ENCODE results near the gene FOXF1.

FOXF1 gene

DNA sequence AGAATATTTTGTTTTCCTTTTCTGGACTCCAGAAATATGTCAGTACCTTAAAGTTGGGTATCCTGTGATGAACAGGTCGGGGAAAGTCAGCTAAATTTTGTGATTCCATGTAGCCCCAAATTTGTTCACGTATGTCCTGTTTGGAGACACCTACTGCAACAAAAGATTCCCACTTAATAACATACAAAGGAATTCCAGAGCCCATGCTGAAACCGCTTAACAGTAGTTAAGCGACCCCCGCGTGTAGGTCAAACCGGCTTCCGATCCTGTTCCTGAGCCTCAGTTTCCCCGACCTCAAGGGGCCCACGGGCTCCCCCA, 44.2 kb downstream of the FOXF1 start:
- in situ Hi-C loops (cut with HindIII; ENCODE audit: low sequenced_read_pairs): loop anchor here (25.0 kb wide), 1 partner anchor 508 kb away; no protein-coding TSS in a partner anchor

DNA sequence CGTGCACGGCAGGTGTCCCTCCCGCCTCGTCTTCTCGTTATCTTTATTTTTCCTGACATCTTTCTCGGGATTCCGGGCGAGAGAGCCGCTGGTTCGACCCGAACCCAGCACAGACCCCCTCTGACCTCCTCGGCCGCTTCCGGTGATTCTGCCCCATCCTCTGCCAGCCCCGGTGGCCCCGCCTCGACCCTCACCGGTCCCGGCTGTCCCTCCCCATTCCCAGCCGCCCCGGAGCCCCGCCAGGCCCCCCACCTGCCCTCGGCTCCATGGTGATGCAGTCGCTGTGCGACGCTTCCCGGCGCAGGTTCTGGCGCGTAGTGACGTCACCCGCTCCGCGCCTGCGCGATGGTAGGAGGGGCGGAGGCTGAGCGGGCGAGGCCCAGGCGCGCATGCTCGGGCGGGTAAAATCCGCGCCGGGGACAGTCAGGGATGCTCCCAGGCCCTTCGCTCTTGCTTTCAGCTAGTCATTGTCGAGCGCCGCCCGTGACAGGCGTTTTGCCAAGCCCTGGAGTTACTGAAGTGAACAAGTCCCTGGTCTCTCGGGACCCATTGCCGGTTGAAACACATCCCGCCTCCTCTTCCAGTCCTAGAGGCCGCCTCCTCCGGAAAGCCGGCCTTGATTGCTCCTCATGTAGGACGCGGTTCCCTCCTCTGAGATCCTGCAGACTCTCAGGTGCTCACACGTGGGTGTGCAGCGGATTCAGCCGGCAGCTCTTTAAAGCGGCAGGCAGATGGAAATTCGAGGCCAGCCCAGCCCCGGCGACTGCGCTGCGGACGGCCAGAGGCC, 44.8 kb downstream of the FOXF1 start, which contains the start of gene MTHFSD:
Gene MTHFSD (minus strand): TSS at position 319 of the 787 bp plus-strand sequence. CDS start 51 bp downstream, at position 268.
- TF ChIP-seq, protein P1, sequence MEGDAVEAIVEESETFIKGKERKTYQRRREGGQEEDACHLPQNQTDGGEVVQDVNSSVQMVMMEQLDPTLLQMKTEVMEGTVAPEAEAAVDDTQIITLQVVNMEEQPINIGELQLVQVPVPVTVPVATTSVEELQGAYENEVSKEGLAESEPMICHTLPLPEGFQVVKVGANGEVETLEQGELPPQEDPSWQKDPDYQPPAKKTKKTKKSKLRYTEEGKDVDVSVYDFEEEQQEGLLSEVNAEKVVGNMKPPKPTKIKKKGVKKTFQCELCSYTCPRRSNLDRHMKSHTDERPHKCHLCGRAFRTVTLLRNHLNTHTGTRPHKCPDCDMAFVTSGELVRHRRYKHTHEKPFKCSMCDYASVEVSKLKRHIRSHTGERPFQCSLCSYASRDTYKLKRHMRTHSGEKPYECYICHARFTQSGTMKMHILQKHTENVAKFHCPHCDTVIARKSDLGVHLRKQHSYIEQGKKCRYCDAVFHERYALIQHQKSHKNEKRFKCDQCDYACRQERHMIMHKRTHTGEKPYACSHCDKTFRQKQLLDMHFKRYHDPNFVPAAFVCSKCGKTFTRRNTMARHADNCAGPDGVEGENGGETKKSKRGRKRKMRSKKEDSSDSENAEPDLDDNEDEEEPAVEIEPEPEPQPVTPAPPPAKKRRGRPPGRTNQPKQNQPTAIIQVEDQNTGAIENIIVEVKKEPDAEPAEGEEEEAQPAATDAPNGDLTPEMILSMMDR (IDR thresholded peaks at IDR 0.05; ENCODE audit: low read depth, low read length): no peak
- H3K4me3 ChIP-seq (ENCODE audit: low read depth, low read length): peak within 1 kb of the TSS; percentile 99
- in situ Hi-C loops (cut with HindIII; ENCODE audit: low sequenced_read_pairs): loop anchor here (25.0 kb wide), 1 partner anchor 507 kb away; no protein-coding TSS in a partner anchor
- peak; percentile 91 for DNase-seq (ENCODE audit: low read depth, low spot score)

More for the DNA sequence above, 44.2 kb downstream of the FOXF1 start:
- no peak for DNase-seq (ENCODE audit: low read depth, low spot score)
- TF ChIP-seq, protein P1 (IDR thresholded peaks at IDR 0.05; ENCODE audit: low read depth, low read length): no peak
- H3K4me3 ChIP-seq (ENCODE audit: low read depth, low read length): peak overlapping the region; percentile 99

DNA sequence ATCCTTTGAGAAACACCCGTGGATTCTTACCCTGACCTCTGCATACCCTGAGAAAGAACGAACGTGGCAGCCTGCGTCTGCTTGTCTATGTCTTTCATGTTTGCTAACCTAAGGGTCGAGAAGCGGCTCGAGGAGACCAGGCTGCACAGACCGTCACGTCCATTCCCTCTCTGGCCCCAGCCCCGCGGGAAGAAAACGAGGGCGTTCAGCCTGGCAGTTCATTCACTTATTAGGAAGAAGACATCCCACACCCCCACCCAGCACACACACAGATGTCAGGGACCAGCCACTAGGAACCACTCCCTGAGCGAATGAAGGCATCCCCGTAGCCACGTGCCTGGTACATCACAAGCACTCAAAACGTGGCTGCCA, 45.4 kb downstream of the FOXF1 start:
- peak overlapping the region; percentile 99 for H3K4me3 ChIP-seq (ENCODE audit: low read depth, low read length)
- no peak for DNase-seq (ENCODE audit: low read depth, low spot score)
- TF ChIP-seq, protein P1 (IDR thresholded peaks at IDR 0.05; ENCODE audit: low read depth, low read length): no peak
- in situ Hi-C loops (cut with HindIII; ENCODE audit: low sequenced_read_pairs): loop anchor here (25.0 kb wide), 1 partner anchor 507 kb away; no protein-coding TSS in a partner anchor

DNA sequence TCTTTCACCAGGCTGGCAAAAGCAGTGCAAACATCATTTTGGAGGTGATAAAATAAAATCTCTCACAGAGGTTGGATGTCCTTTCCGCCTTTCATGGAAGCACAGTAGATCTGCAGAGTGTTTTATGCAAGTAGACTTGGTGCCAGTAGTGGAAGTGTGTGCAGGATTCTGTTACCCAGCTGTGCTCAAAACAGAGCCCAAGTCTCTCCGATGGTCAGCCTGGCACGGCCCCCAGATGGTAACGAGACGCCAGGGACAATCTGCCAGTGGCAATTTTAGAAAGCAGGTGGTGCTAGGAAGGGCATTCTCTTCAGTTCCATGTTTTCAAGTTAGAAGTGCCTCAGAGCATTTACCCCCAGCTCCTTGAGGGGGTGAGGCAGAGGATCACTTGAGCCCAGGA, 46.2 kb downstream of the FOXF1 start:
- no peak for DNase-seq (ENCODE audit: low read depth, low spot score)
- in situ Hi-C loops (cut with HindIII; ENCODE audit: low sequenced_read_pairs): loop anchor here (25.0 kb wide), 1 partner anchor 506 kb away; no protein-coding TSS in a partner anchor
- TF ChIP-seq, protein P1 (IDR thresholded peaks at IDR 0.05; ENCODE audit: low read depth, low read length): no peak

DNA sequence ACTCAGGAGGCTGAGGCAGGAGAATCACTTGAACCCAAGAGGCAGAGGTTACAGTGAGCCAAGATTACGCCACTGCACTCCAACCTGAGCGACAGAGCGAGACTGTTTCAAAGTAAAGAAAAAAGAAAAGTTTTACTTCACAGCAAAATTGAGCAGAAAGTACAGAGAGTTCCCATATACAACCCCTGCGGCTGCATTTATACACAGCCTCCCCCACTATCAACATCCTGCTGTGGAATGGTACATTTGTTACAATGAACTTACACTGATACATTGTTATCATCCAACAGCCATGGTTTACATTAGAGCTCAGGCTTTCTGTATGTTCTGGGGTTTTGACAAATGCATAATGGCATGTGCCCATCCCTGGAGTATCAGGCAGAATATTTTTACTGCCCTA, 47.3 kb downstream of the FOXF1 start:
- DNase-seq (ENCODE audit: low read depth, low spot score): no peak
- in situ Hi-C loops (cut with HindIII; ENCODE audit: low sequenced_read_pairs): loop anchor here (25.0 kb wide), 1 partner anchor 505 kb away; no protein-coding TSS in a partner anchor
- H3K4me3 ChIP-seq (ENCODE audit: low read depth, low read length): no peak overlapping the region
- TF ChIP-seq, protein P1 (IDR thresholded peaks at IDR 0.05; ENCODE audit: low read depth, low read length): no peak

More for the DNA sequence above, 46.2 kb downstream of the FOXF1 start:
- H3K4me3 ChIP-seq (ENCODE audit: low read depth, low read length): no peak overlapping the region

DNA sequence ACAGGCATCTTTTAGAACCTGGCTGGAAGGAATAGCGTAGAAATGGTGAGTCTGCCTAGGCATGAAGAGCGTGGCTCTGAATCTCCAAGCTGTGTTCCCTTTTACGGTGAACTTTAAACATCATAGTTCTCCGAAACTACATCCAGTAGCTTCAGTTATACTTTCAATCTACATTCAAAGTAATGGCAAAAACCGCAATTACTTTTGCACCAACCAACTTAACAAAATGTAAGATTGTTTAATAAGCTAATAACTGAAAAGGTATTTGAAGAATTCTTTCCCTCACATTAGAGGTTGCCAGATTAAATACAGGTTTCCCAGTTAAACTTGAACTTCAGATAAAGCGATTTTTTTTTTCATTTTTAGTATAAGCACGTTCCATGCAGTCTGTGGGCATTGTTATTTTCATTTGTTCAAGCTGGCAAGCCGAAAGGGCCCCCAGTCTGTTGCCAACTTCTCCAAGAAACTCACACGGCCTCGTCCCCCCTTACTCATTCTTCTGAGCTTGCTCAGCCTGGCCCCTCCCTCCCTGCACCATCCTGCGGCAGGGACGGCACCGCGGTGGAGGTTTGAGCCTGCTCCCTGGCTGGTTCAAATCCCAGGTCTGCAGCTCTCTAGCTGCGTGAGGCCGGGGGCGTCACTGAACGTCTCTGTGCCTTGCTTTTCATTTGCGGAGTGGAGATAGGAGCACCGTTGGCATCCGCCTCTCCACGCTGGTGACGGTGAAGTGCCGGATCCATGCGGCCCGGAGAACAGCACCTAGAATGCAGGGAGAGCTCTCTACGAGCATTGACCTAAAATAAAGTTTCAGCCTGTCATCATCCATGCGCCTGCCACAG, 48.2 kb downstream of the FOXF1 start:
- TF ChIP-seq, protein P1 (IDR thresholded peaks at IDR 0.05; ENCODE audit: low read depth, low read length): no peak
- in situ Hi-C loops (cut with HindIII; ENCODE audit: low sequenced_read_pairs): loop anchor here (25.0 kb wide), 1 partner anchor 504 kb away; no protein-coding TSS in a partner anchor
- H3K4me3 ChIP-seq (ENCODE audit: low read depth, low read length): no peak overlapping the region

More for the DNA sequence above, 48.2 kb downstream of the FOXF1 start:
- no peak for DNase-seq (ENCODE audit: low read depth, low spot score)
